ENCODE data around the gene SHANK1. TPM values are rescaled to one million over a fixed set of nuclear protein-coding genes. Genes with fewer than 3 reads are reported as not detected.

Gene SHANK1
- total and polyA plus RNA-seq, 2 of the 13 experiments (the other 11 are each of a cell fraction or from before 2014, with no cell fraction given): not detected

DNA sequence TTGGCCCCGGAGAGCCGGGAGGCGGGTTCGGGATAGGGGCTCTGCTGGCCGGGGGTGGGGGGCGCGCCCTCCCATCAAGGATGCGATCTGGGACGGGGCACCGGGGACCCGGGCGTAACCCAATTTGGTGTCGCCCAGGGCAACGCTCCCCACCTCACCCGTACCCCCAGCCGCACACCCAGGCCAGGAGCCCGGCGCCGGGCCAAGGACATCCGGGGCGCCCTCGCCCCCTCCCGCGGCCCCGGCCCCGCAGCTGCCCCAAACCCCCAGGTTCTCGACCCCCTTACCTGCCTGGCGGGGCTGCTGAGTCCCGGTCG is 525 bp downstream of the SHANK1 start (continued):
- TF ChIP-seq, protein P1, sequence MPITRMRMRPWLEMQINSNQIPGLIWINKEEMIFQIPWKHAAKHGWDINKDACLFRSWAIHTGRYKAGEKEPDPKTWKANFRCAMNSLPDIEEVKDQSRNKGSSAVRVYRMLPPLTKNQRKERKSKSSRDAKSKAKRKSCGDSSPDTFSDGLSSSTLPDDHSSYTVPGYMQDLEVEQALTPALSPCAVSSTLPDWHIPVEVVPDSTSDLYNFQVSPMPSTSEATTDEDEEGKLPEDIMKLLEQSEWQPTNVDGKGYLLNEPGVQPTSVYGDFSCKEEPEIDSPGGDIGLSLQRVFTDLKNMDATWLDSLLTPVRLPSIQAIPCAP (CRISPR knock-in tag; IDR thresholded peaks at IDR 0.05; ENCODE audit: low read depth): no peak
- TF ChIP-seq ZNF746 (CRISPR knock-in tag; IDR thresholded peaks at IDR 0.05): no peak
- TF ChIP-seq, protein P2, sequence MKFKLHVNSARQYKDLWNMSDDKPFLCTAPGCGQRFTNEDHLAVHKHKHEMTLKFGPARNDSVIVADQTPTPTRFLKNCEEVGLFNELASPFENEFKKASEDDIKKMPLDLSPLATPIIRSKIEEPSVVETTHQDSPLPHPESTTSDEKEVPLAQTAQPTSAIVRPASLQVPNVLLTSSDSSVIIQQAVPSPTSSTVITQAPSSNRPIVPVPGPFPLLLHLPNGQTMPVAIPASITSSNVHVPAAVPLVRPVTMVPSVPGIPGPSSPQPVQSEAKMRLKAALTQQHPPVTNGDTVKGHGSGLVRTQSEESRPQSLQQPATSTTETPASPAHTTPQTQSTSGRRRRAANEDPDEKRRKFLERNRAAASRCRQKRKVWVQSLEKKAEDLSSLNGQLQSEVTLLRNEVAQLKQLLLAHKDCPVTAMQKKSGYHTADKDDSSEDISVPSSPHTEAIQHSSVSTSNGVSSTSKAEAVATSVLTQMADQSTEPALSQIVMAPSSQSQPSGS (CRISPR knock-in tag; IDR thresholded peaks at IDR 0.05): no peak
- TF ChIP-seq, protein P3, sequence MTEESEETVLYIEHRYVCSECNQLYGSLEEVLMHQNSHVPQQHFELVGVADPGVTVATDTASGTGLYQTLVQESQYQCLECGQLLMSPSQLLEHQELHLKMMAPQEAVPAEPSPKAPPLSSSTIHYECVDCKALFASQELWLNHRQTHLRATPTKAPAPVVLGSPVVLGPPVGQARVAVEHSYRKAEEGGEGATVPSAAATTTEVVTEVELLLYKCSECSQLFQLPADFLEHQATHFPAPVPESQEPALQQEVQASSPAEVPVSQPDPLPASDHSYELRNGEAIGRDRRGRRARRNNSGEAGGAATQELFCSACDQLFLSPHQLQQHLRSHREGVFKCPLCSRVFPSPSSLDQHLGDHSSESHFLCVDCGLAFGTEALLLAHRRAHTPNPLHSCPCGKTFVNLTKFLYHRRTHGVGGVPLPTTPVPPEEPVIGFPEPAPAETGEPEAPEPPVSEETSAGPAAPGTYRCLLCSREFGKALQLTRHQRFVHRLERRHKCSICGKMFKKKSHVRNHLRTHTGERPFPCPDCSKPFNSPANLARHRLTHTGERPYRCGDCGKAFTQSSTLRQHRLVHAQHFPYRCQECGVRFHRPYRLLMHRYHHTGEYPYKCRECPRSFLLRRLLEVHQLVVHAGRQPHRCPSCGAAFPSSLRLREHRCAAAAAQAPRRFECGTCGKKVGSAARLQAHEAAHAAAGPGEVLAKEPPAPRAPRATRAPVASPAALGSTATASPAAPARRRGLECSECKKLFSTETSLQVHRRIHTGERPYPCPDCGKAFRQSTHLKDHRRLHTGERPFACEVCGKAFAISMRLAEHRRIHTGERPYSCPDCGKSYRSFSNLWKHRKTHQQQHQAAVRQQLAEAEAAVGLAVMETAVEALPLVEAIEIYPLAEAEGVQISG (CRISPR knock-in tag; IDR thresholded peaks at IDR 0.05): no peak
- no peak for TF ChIP-seq ZNF546 (CRISPR knock-in tag; conservative IDR thresholded peaks at IDR 0.05)
- no peak for TF ChIP-seq YY1 (IDR thresholded peaks at IDR 0.05; ENCODE audit: insufficient read depth, insufficient replicate concordance, low read depth, low read length)
- TF ChIP-seq, protein P4, sequence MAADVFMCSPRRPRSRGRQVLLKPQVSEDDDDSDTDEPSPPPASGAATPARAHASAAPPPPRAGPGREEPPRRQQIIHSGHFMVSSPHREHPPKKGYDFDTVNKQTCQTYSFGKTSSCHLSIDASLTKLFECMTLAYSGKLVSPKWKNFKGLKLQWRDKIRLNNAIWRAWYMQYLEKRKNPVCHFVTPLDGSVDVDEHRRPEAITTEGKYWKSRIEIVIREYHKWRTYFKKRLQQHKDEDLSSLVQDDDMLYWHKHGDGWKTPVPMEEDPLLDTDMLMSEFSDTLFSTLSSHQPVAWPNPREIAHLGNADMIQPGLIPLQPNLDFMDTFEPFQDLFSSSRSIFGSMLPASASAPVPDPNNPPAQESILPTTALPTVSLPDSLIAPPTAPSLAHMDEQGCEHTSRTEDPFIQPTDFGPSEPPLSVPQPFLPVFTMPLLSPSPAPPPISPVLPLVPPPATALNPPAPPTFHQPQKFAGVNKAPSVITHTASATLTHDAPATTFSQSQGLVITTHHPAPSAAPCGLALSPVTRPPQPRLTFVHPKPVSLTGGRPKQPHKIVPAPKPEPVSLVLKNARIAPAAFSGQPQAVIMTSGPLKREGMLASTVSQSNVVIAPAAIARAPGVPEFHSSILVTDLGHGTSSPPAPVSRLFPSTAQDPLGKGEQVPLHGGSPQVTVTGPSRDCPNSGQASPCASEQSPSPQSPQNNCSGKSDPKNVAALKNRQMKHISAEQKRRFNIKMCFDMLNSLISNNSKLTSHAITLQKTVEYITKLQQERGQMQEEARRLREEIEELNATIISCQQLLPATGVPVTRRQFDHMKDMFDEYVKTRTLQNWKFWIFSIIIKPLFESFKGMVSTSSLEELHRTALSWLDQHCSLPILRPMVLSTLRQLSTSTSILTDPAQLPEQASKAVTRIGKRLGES (CRISPR knock-in tag; IDR thresholded peaks at IDR 0.05; ENCODE audit: borderline replicate concordance): no peak
- no peak for TF ChIP-seq PRMT3 (CRISPR knock-in tag; IDR thresholded peaks at IDR 0.05; ENCODE audit: borderline replicate concordance, low read depth)
- no peak for TF ChIP-seq ZFX (CRISPR knock-in tag; IDR thresholded peaks at IDR 0.05; ENCODE audit: low read depth)
- TF ChIP-seq FOXA1 (IDR thresholded peaks at IDR 0.05): no peak
- no peak for TF ChIP-seq FOXA1 (CRISPR knock-in tag; IDR thresholded peaks at IDR 0.05)

All from HepG2 (cell line).